Fibroblast of peridontal ligament (primary cell): ENCODE measurements around the gene PEX7.
"Not testable (repeated sequence)": the region's sequence is repeated elsewhere in the genome, so short reads cannot be mapped to it uniquely, and the experiment has no call there.

Experiments used
- DNase-seq: peaks from one replicate; pipeline ENCODE4 v3.0.0-alpha.2; 2010; ENCODE audit errors: extremely low read depth

Gene PEX7, protein sequence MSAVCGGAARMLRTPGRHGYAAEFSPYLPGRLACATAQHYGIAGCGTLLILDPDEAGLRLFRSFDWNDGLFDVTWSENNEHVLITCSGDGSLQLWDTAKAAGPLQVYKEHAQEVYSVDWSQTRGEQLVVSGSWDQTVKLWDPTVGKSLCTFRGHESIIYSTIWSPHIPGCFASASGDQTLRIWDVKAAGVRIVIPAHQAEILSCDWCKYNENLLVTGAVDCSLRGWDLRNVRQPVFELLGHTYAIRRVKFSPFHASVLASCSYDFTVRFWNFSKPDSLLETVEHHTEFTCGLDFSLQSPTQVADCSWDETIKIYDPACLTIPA

DNA sequence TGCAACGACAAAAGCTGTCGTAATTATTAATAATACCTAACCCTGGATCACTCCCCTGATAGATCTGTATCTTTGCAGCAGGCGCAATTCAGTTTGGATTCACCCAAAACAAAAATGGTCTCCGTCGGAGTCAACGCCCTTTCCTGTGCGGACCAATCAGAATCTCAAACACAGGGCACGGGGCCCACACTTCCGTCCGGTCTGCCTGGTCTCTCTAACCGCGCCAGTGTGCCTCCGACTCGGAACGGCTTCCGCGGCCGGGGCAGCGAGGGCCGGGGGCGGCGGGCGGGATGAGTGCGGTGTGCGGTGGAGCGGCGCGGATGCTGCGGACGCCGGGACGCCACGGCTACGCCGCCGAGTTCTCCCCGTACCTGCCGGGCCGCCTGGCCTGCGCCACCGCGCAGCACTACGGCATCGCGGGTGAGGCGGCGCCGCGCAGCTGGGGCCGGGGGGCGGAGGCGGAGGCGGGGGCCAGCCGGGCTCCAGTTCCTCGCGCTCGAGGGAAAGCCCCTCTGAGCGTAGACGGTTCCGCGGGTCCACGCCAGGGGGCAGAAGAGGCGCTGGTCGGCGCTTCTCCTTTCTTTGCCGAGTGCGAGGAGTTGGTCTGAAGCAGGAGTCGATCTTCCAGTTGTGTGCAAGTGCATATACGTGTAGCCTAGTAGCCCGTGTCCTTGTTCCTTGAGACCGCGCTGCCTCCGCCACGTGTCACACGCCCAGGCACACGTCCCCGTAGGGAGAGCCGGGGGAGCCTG lies at the start of gene PEX7:
Gene PEX7, plus strand, starts transcription at position 217 of the 752 bp plus-strand sequence. Its CDS starts 74 bp downstream, at position 291.
- DNase-seq: peak; percentile 93

DNA sequence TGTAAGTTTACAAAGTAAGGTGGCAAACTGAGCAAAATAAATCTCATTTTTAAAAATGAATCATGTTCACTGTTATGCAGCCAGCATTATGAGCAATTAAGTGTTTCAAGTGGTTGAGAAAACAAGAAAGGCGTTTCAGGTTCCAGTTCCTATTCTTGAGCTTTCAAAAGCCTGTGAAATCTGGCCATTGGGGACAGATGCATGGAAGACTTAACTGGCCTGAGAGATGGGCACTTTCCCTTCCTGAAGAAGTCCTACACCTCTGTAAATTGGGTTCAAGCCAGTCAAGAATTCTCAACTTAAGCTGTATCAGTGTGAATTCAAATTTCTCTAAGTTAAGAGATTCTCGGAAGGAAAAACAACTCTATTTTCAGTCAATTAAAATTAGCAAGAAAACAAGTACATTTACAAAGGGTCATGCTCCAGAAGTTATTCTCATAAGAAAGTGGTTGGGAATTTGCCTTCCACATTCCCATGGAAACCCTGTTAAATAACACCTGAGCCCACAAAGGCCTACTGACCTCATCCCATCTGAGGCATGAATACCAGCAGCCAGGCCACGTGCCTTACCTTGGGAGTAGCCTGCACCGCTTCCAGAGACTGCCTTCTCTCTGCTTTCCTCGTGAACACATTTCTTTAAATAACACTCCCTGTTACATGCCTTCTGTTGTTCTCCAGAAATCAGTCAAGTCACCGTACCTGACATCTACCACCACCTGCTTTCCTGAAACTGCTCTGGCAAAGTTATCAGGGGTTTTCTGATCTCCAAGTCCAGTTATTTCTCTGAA lies 49.5 kb upstream of the PEX7 start:
- DNase-seq: no peak

DNA sequence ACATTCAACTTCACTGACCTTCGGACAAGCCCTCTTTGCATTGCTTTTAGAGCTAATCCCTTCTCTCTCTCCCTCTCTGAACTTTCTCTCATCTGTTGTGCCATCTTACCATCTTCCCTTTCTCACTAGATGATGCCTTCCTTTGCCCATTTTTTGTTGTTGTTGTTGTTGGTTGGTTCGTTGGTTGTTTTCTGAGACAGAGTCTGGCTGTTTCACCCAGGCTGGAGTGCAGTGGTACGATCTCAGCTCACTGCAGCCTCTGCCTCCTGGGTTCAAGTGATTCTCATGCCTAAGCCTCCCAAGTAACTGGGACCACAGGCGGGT lies 49.0 kb upstream of the PEX7 start:
- DNase-seq: no peak

DNA sequence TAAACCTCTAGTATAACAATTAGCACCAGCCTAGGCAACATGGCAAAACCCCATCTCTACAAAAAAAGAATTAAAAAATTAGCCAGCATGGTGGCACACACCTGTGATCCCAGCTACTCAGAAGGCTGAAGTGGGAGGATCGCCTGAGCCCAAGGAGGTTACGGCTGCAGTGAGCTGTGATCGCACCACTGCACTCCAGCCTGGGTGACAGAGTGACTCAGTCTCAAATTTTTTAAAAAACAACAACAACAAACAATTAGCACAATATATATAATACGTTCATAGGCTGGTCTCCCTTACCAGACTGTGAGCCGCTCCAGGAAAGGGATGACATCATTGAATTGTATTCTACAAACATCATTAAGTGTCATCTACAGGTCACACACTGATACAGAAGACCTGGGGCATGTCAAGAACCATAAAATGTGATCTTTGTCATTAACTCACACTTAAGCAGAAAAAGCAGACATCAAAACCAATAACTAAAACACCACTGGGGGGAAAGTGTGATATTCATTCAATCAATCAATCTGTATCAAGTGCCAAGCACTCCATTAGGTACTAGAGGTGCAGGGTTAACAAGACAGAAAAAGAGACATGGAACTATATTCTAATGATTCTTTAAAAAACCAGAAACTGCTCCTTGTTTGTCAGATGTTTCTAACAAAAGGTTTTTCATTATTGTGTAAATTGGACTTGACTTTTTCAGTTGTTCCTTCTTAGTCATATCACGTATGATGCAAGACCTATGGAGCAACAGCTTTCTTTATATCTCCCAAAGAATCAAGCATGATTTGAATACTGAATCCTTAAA lies 48.0 kb upstream of the PEX7 start:
- peak; percentile 87 for DNase-seq

DNA sequence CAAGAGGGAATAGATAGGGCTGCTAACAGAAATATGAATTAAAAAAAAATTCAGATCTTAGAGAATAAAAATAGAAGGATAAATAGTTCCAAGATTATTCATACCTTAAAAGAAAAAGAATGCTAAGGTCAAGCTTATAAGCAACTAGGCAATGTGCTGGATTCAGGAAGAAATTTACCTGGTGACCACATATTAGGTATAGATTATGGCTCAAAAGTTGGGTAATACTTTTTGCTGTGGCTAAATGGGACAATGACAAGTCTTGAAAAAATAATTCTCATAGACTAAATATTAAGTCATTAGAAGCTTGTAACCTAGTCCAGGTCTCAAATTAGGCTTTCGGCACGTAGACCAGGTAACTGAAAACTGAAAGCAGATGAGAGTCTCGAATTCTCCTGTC lies 47.3 kb upstream of the PEX7 start:
- no peak for DNase-seq

DNA sequence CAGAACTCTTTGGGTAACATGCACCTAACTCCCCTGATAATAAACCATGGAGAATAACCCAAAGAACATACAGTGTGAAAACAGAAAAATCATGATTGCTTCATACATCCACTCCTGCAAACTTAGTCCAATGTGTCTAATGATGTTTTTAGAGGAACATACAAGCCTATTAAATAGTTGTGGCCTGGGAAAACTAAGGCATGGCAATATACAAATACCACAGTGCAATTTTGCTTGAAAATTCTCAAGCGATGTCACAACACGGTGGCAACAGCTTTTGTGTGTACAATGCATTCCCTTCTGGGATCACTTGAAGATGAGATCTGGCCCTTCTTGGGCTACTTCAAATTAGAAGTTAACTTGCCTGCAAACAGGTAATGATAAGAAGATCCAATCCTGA lies 46.8 kb upstream of the PEX7 start:
- peak; percentile 73 for DNase-seq

DNA sequence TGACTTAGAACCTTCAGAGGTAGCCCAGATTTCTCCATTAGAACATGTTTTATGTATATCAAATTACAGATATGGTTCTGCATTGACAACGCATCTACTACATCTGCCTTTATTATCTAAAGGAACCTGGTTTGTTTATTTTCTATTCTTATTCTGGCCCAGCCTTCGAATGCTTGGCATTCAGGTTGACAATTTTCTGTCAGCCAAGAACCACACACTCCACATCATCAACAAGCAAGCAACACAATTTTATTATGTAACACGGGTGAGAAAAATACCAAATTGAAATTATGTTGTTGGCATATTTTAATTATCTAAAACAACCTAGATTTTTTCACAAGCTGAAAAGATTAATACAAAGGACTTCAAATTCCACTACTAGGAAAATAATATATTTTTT lies 44.7 kb upstream of the PEX7 start:
- no peak for DNase-seq

DNA sequence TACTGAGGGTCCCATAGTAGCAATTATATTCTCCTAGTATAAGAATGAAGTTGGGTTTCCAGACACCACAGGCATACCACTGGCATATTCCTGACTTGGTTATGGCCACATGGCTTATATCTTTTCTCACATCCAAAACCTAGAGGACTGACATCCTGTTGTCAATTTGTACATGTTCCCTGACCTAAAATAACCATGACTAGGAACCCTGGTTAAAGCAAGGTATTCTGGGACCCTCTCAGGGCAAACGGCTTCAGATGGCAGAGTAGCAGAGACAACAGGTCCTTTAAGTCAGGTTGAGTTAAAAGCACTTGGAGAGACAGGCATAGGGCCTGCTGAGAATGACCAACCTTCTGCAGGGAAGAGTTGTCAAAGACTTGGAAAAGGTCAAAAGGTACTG lies 42.7 kb upstream of the PEX7 start:
- DNase-seq: no peak

DNA sequence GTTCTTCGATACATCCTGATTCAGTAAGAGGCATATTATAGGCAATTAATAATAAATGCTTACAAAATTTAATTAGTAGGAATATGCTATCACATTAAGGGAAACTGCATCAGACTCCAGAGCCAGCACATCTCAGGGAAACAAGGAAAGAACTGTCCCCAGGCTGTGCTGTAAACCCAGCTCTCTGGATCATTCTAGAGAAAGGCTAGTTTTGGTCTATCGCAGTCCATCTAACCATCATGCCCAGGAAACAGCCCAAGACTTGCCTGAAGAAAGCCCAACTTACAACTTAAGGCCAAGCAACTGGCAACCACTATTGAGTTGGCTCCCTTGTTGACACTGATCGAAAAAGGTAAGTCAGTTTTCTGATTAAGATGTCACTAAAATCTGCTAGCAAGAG lies 41.4 kb upstream of the PEX7 start:
- no peak for DNase-seq

DNA sequence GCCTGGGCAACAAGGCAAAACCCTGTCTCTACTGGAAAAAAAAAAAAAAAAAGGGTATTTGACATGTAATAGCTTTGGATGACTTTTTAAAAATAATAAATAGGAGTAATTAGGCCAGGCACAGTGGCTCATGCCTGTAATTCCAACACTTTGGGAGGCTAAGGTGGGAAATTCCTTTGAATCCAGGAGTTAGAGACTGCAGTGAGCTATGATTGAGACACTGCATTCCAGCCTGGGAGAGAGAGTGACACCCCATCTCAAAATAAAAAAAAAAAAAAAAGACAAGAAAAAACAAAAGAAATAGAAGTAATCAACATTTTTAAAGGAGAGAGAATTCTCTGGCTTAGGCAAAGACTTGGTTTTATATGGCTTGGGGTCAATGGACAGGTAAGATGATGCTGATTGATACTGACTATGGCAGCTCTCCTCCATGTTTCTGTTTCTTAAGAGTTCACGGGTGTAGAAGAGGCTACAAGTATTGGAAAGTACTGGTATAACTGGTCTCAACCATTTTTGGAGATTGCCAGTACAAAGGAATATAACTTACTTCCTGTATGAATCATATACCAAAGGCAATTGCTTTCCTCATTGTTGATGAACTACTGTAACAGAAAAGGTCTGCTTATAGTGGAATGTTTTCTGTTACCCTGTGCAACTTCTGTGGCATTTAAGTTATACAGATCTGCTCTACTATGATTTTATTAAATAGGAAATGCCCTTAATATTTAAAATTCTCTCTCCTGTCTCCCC lies 40.2 kb upstream of the PEX7 start:
- DNase-seq: peak; percentile 75

DNA sequence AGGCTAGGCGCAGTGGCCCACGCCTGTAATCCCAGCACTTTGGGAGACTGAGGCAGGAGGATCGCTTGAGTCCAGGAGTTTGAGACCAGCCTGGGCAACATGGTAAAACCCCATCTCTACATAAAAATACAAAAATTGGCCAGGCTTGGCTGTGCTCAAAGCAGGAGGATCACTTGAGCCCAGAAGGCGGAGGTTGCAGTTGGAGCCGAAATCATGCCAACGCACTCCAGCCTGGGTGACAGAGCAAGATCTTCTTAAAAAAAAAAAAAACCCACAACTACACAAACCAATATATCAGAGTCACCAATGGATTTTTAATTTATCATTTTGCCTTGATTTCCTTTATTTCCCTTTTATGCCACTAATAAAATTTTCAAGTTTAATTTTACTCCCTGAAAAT lies 39.4 kb upstream of the PEX7 start:
- DNase-seq: no peak

DNA sequence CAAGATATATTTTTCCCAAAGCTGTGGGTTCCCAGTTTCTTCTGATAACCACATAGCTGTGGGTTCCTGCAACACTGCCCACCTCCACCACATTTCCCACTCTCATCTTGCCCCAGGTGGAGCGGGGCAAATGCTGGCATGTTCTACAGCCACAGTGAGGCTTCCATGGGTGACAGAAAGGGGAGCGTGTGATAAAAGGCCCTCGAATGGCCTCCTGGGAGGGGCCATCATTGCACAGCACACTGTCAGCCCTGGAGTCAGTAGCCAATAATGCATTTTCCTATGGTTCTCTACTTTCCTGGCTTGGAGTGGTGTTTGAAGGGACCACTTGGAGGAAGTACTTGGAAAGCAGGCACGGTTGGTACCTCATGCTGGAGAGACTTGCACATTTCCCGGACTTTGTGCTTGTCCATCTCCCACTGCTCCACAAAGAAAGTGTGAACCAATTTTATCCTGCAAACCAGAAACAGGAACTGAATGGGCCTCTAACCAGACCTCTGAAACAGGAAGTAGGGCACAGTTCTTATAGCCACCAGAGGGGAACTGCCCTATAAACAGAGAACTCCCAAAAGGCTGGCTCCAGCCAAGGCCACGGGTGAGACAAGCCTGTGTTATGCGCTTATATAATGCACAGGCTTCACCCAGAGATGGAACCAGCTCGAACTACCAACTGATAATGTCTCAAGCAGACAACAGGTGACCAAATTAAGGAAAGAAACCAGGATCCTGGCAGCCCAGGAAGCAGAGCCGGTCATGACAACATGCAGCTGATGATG lies 38.7 kb upstream of the PEX7 start:
- no peak for DNase-seq

DNA sequence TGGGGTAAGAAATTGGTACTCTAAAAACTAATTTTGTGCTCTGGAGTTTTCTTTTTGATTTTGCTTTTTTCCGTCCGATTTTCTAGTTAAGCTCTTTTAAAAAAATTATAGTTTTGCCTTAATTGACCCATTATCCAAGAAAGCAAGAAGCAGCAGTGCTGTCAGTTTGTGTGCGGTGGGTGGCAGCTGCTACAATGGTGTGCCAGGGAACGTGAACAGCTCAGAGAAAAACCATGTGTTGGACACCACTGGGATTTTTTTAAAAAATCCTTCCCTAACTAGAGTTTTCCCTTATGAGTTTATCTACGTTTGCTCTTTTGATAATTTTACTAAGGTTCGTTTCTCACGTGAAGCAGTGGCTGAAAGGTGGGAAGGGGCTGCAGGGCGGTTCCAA lies 38.1 kb upstream of the PEX7 start:
- no peak for DNase-seq

DNA sequence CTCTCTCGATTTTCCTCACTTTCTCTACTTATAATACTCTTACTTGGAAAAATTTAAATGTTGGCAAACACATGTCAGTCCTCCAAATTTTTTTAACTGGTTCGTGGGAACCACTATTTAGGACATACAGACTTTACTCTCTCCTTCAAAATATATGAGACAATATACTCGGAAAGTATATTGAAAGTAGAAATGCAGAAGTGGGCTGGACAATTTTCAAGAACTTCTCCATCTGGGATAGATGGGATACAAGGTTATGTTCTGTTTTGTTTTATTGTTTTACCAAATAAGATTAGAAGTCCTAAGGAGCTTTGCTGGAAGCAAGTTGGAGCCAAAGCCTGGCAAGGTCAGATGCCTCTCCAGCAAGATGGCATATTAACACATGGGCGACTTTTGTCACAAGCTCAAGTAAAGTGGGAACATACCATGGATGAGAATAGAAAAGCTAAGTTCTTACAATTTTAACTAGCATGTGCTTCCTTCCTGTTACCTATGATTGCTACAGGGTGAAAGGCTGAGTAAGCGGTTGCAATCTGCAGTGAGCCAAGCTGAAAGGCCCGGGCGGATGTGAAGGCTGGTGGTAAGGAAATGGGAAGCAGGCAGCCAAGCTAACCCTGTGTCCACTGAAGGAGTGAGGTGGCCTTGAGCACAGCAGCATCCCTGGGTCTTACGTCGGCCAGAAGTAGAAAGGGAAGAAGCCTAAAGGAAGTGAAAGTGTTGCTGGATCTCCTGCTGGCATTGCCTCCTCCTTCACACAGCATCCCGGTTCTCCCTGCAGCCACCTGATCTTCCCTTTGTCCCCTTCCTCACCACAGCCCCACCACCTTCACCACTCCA lies 37.3 kb upstream of the PEX7 start:
- DNase-seq: no peak

DNA sequence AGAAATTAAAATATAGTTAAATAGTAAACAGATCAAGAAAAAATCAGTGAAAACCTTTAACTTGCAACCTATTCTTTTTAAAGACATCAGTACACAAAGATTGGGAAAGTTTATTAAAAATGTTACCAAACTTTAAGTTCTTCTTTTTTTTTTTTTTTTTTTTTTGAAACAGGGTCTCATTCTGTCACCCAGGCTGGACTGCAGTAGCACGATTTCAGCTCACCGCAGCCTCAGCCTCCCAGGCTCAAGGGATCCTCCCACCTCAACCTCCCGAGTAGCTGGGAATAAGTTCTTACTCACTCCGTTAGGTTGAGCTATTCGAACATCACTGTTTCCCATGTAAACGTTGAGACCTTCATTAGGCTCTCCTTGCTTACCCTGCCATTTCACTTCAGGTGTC lies 35.7 kb upstream of the PEX7 start:
- DNase-seq: no peak

DNA sequence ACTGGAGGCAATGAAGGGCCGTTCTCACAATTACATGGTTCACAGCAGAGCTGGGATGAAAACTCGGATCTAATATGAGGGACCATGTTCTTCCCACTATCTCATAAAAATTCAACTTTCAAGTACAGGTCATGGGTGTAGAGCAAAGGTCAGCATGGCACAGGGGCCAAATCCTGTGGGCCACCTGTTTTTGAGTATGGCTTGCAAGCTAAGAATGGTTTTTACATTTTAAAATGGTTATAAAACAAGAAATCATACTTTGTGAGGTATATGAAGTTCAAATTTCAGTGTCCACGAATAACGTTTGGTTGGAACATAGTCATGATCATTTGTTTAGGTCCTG lies 34.7 kb upstream of the PEX7 start:
- no peak for DNase-seq

DNA sequence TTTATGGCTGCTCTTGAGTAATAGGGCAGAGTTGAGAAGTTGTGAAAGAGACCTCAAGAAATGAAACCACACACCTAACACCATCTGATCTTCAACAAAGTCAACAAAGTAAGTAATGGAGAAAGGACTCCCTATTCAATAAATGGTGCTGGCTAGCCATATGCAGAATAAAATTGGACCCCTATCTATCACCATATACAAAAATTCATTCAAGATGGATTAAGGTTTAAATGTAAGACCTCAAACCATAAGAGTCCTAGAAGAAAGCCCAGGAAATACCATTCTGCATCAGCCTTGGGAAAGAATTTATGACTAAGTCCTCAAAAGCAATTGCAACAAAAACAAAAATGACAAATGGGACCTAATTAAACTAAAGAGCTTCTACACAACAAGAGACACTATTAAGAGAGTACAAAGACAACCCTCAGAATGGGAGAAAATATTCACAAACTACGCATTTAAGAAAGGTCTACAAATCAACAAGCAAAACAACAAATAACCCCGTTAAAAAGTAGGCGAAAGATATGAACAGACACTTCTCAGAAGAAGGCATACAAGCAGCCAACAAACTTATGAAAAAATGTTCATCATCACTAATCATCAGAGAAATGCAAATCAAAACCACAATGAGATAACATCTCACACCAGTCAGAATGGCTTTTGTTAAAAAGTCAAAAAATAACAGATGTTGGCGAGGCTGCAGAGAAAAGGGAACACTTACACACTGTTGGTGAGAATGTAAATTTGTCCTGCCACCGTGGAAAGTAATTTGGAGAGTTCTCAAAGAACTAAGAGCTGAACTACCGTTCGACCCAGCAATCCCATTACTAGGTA lies 34.1 kb upstream of the PEX7 start:
- peak; percentile 77 for DNase-seq

DNA sequence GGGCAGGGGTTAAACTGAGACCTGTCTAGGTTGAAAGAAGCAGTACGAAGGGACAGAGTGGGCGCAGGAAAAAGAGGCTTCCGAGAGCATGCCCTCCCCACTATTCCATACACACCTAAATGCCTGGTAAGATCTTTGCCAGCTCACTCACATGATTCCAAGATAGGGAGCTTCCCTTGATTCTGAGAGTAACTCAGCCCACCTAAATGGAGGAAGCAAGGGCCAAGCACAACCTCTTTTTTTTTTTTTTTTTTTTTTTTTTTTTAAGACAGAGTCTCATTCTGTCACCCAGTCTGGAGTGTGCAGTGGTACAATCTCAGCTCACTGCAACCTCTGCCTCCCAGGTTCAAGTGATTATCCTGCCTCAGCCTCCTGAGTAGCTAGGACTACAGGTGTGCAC lies 33.0 kb upstream of the PEX7 start:
- not testable (repeated sequence) for DNase-seq
